Measurements from ENCODE around the gene SVOP.
"Not testable (repeated sequence)": the region's sequence is repeated elsewhere in the genome, so short reads cannot be mapped to it uniquely, and the experiment has no call there.

The SVOP gene

DNA sequence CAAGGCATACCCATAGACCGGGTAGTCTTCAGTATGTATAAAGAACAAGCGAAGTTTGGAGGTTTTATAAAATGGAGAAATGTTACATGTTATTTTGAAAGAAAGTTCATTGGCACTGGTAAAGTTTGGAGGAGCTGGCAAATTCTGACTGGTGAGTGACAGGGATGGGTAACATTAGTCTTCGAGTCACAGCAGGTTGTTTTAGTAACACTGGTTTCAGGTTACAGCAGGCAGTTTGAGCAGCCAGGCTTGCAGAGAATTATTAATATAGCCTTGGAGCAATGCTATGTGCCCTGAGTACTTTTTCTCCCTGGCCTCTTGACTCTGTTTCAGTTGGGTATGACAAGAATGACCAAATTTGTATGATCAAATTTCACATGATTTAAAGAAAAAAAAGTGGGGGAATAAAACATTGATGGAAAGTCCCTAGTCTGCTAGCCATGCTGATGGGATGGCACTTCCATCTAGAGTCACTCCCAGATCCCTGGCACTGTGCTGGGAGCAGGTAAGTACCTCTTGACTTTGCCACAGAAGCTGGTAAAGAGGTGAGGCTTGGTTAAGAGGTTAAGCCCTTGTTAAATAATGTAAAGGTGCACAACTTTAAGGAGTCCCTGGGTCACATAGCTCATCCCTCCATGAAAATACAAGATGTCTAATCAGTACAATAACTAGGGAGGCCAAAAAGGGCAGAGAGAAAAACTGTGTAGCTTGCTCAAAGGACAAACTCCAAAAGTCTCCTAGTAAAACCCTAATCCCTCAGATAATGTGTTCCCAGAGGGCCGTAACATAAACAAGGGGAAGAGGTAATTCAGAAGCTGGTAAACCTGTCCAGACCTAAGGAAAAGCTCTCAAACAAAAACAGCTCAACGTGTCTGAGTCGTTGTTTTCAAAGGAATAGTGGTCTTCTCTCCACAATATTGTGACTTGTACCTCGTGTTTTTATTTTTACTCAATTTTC, 12.7 kb upstream of the SVOP start:
- no peak for DNase-seq (ENCODE audit: low read depth in 2 of 3, low spot score in 1 of 3)

DNA sequence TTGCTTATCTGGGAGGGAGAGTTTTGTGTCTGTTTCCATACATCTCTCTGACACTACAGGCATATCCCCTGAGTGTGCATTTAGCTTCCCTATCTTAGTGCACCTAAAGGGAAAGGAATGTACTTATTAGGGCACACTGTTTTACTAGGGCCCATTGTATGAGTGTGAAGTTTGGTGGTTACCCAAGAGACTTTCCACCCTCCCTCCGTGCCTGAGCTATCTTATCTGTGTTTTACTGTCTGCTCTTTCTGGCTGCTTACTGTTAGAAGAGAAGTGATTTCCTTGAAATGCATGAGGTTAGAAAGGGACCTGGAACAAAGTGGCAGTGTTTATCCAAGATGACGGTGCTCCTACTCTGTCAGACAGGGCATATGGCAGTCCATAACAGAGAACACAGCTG, 8.5 kb upstream of the SVOP start:
- no peak for DNase-seq (ENCODE audit: low read depth in 2 of 3, low spot score in 1 of 3)

GRCh38 chr12:109028624-109029023, 7.8 kb upstream of the SVOP start:
- not testable (repeated sequence) for DNase-seq (ENCODE audit: low read depth in 2 of 3, low spot score in 1 of 3)

DNA sequence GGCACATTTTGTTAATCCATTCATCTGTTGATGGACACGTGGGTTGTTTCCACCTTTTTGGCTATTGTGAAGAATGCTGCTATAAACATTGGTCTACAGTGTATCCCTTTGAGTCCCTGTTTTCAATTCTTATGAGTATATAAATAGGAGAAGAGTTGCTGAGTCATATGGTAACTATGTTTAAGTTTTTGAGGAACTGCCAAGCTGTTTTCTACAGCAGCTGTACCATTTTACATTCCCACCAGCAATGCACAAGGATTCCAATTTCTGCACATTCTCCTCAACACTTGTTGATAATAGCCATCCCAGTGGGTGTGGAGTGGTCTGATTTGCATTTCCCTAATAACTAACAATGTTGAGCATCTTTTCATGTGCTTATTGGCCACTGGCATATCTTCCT, 6.9 kb upstream of the SVOP start:
- DNase-seq (ENCODE audit: low read depth in 2 of 3, low spot score in 1 of 3): no peak

DNA sequence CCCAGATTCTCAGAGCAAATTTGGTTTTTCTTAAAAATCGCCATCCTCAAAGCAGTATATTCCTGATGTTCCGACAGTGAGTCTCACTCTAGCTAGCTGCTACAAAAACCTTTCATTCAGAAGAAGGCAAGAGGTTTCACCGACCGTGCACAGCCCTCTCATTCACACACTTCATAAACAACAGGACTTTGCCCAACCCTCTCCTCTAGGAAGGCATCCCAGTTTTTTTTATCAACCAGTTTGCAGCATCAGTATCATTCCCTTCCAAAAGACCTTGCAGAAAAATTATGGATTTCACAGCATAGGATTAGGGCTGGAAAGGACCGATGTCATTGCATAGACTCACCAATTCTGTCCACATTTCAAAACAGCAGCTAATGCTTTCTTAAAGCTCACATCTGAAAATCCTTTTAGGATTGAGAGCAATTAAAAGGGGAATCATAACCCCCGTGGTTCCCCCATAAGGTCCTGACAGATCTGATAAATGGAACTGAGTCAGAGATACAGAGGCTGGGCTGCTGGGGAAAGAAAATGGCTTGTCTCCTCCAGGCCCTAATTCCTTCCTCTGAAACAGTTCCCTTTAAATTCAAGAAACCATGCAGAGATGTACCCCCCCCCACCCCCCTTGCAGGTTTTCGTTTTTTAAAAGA, 597 bp downstream of the SVOP start:
- DNase-seq (ENCODE audit: low read depth in 2 of 3, low spot score in 1 of 3): no peak

DNA sequence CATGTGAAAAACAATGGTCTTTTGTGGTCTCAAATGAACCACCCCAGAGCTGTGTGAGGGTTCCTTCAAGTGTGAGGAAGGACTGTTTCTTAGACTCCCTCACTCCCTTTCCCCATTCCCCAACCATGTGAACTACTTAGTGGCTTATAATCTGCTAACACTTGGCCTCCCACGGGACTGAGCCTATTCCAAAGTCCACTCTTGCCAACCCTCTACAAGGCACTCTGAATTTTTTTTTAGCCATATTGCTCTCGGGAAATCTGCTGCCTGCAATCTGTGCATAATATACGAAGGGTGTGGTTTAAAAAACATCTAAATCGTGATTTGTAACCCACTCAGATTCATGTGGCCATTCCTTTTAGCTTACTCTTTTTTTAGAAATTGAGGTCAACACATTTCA, 2.6 kb downstream of the SVOP start:
- no peak for DNase-seq (ENCODE audit: low read depth in 2 of 3, low spot score in 1 of 3)

- DNase-seq (ENCODE audit: low read depth in 2 of 3, low spot score in 1 of 3): no peak
Measured at GRCh38 chr12:109016978-109017377, 3.9 kb downstream of the SVOP start.

DNA sequence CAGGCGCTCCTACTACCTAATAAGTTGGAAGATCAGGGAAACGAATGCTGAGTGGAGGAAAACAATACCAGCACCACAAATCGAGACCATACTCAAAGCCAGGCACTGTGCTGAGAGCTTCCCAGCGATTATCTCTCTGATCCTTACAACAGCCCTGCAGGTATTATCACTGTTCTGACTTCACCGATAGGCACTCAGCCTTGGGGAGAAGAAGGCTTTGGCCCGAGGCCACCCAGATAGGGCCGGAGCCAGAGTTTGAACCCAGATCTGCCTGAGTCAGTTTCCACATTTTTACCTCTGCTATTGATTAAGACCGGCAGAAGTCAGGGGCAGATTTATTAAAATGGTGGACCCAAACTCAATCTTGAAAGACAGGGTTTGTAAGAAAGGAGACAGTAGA, 4.9 kb downstream of the SVOP start:
- DNase-seq (ENCODE audit: low read depth in 2 of 3, low spot score in 1 of 3): no peak

DNA sequence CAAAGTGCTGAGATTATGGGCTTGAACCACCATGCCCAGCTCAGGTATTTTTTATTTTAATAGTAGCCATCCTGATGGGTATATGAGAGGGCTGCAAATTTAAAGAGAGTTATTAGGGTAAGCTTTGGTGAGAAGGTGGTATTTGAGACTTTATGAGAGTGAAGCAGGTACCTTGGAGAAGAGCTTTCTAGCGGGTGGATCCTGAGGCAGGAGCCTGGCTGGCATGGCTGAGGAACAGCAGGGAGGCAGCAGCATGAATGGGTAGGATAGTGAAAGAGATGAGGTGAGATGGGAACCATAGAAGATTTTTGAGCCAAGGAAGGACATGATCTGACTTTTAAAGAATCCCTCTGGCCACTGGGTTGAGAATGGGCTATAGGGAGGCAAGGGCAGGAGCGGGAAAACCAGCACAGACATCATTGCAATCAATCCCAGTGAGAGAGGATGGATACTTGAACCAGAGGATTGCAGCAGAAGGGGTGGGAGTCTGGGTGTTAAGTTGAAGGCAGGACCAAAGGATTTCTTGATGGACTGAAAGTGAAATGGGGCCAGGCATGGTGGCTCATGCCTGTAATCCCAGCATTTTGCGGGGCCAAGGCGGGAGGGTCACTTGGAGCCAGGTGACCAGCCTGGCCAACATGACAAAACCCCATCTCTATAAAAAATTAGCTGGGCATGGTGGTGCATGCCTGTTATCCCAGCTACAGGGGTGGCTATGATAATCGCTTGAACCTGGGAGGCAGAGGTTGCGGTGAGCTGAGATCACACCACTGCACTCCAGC, 5.7 kb downstream of the SVOP start:
- DNase-seq (ENCODE audit: low read depth in 2 of 3, low spot score in 1 of 3): no peak

DNA sequence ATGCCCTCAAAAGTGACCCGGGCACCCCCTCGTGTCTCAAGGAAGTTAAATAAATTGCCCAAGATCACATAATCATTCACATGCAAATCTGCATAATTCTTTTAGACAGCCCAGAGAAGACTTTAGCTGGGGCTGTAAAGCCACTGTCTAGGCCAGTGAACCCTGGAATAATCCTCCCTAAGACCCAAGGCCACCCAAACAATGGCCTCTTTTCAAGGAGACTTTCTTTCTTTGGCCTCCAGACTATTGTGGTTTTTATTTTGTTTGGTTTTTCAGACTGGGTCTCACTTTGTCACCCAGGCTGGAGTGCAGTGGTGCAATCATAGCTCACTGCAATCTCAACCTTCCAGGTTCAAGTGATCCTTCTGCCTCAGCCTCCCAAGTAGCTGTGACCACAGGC, 10.6 kb downstream of the SVOP start:
- DNase-seq (ENCODE audit: low read depth in 2 of 3, low spot score in 1 of 3): no peak

DNA sequence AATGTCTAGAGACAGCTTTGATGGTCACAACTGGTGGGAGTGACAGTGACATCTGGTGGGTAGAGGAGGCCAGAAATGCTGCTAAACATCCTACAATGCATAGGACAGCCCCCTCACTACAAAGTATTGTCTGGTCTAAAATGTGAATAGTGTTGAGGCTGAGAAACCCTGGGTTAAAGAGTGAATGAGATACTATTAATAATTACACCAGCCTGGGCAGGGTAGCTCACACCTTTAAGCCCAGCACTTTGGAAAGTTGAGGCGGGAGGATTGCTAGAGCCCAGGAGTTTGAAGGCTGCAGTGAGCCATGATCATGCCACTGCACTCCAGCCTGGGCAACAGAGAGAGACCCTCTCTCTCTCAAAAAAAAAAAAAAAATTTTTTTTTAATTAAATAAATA, 11.1 kb downstream of the SVOP start:
- no peak for DNase-seq (ENCODE audit: low read depth in 2 of 3, low spot score in 1 of 3)

- no peak for DNase-seq (ENCODE audit: low read depth in 2 of 3, low spot score in 1 of 3)
Measured at GRCh38 chr12:109004017-109004416, 16.9 kb downstream of the SVOP start.

DNA sequence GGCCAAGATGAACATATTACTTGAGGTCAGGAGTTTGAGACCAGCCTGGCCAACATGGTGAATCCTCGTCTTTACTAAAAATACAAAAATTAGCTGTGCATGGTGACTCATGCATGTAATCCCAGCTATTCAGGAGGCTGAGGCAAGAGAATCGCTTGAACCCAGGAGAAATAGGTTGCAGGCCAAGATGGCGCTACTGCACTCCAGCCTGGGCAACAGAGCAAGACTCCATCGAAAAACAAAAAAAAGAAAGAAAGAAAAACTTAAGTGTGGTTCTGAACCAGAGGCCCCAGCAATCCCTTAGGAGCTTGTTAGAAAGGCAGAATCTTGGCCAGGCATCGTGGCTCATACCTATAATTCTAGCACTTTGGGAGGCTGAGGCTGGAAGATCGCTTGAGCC, 24.5 kb downstream of the SVOP start:
- DNase-seq (ENCODE audit: low read depth in 2 of 3, low spot score in 1 of 3): no peak

DNA sequence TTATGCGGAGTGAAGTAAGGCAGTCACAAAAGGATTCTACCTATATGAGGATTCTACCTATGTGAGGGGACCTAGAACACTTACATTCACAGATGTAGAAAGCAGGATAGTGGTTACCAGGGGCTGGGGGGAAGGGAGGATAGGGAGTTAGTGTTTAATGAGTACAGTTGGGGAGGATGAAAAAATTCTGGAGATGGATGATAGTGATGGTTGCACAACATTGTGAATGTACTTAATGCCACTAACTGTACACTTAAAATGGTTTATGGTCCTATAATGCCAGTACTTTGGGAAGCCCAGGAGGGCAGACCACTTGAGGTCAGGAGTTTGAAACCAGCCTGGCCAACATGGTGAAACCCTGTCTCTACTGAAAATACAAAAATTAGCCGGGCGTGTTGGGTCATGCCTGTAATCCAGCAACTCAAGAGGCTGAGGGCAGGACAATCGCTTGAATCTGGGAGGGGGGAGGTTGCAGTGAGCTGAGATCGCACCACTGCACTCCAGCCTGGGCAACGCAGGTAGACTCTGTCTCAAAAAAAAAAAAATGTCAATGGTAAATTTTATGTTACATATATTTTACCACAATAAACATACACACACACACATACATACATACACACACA, 25.4 kb downstream of the SVOP start:
- DNase-seq (ENCODE audit: low read depth in 2 of 3, low spot score in 1 of 3): no peak

DNA sequence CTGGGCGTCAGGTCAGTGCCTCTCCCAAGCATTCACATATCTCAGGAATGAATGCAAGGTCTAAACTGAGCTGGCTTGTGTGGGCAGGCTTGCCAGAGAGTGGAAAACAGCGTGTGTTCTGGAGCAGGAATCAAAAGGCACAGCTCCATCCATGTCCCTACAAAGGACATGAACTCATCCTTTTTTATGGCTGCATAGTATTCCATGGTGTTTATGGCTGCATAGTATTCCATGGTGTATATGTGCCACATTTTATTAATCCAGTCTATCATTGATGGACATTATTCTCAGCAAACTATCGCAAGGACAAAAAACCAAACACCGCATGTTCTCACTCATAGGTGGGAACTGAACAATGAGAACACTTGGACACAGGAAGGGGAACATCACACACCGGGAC, 30.8 kb downstream of the SVOP start:
- DNase-seq (ENCODE audit: low read depth in 2 of 3, low spot score in 1 of 3): not testable (repeated sequence)

DNA sequence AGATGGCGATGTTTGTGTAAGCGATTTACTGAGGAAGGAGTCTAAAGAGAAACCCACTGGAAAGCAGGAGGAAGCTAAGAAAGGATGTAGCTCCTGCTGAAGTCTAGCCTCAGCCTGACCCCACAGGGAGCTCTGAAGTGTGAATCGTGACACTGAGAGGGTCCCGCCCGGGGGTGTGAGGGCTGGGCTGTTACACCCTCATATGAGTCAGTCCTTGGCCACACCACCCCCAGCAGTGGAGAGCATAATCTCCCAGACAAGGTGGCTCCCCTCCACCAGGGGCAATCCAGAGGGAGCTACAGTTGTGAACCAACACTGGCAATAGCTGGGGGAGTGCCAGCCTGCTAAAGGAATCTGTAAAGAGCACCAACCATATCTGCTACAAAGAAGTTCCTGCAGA, 31.5 kb downstream of the SVOP start:
- no peak for DNase-seq (ENCODE audit: low read depth in 2 of 3, low spot score in 1 of 3)

GRCh38 chr12:108985750-108986149, 35.1 kb downstream of the SVOP start:
- no peak for DNase-seq (ENCODE audit: low read depth in 2 of 3, low spot score in 1 of 3)

DNA sequence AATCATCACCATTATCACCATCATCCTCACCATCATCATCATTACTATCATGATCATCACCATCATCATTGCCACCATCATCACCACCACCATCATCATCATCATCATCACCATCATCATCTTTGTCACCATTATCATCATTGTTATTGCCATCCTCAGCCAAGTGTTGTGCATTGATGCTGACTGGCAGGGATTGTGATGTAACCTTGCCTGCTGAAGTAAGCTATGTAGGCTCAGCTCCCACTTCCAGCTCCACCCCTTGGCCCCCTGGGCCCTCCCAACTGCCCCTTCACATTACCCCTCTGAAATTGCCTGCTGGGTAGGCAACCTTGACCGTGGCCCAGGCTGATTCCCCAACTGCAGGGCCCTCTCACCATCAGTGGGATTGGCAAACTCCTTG, 37.6 kb downstream of the SVOP start:
- no peak for DNase-seq (ENCODE audit: low read depth in 2 of 3, low spot score in 1 of 3)

GRCh38 chr12:108982621-108983219, 38.1 kb downstream of the SVOP start:
- DNase-seq (ENCODE audit: low read depth in 2 of 3, low spot score in 1 of 3): no peak

DNA sequence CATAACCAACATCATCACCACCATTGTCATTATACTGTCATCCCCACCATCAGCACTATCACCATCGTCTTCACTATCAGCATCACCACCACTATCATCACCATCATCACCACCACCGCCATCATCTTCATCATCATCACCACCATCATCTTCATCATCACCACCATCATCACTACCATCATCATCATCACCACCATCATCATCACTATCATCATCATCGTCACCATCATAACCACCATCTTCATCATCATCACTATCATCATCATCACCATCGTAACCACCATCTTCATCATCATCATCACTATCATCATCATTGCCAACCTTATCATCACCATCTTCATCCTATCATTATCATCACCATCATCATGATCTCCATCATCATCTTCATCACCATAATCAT, 39.0 kb downstream of the SVOP start:
- no peak for DNase-seq (ENCODE audit: low read depth in 2 of 3, low spot score in 1 of 3)
